K562 (cell line): Measurements from ENCODE around the gene AIFM3. TPM values are rescaled to one million over a fixed set of nuclear protein-coding genes. Genes with fewer than 3 reads are reported as not detected.

Source experiments
- BRD9 ChIP-seq: fragments of 450-650 bp; IDR thresholded peaks from 2 replicates; pipeline ENCODE4 v1.6.1; 2018; ENCODE audit warnings: low read depth; ENCODE audit not compliant: partially characterized antibody
- ETV1 ChIP-seq: fragments of 450-650 bp; conservative IDR thresholded peaks from 2 replicates; pipeline ENCODE4 v1.6.1; 2016; ENCODE audit warnings: missing genetic modification characterization, control low read depth, low read depth, missing compliant biosample characterization
- GATAD2B ChIP-seq: fragments of 450-650 bp; IDR thresholded peaks from 2 replicates; pipeline ENCODE4 v1.6.1; 2017; ENCODE audit warnings: mild to moderate bottlenecking, borderline replicate concordance
- HDAC1 ChIP-seq, 2 experiments: fragments of 450-650 bp; IDR thresholded peaks; 2 replicates each; pipeline ENCODE4 v1.6.1; 2016 to 2017; ENCODE audit warnings: inconsistent platforms in 1 of 2, mild to moderate bottlenecking in 1 of 2, moderate library complexity in 1 of 2
- HEY1 ChIP-seq: fragments of 250-450 bp; sonication (Bioruptor Pico); IDR thresholded peaks from 2 replicates; pipeline ENCODE4 v1.5.0; 2020; ENCODE audit warnings: mild to moderate bottlenecking, moderate library complexity, borderline replicate concordance
- HSF4 ChIP-seq: fragments of 250-450 bp; sonication (Bioruptor Pico); IDR thresholded peaks from 2 replicates; pipeline ENCODE4 v2.1.2; 2022; ENCODE audit warnings: mild to moderate bottlenecking, moderate library complexity, borderline replicate concordance
- ILF3 ChIP-seq: fragments of 450-650 bp; IDR thresholded peaks from 2 replicates; pipeline ENCODE4 v1.6.1; 2018; ENCODE audit warnings: antibody characterized with exemption, mild to moderate bottlenecking, moderate library complexity, borderline replicate concordance
- KLF1 ChIP-seq: fragments of 450-650 bp; IDR thresholded peaks from 2 replicates; pipeline ENCODE4 v1.6.1; 2016; ENCODE audit warnings: missing genetic modification characterization, missing compliant biosample characterization
- MTF1 ChIP-seq: fragments of 250-450 bp; sonication (Bioruptor Pico); IDR thresholded peaks from 2 replicates; pipeline ENCODE4 v1.9.0; 2021; ENCODE audit warnings: moderate library complexity, mild to moderate bottlenecking, inconsistent platforms, borderline replicate concordance
- MXI1 ChIP-seq: IDR thresholded peaks from 2 replicates; pipeline ENCODE4 v1.6.1; 2011; ENCODE audit warnings: low read depth, mild to moderate bottlenecking, improper control_type of control experiment, low read length
- PHB ChIP-seq: fragments of 250-450 bp; sonication (Bioruptor Pico); IDR thresholded peaks from 2 replicates; pipeline ENCODE4 v1.5.0; 2021
- RBBP5 ChIP-seq: fragments of 200-600 bp; sonication (generic); IDR thresholded peaks from 2 replicates; pipeline ENCODE4 v1.6.1; 2012; ENCODE audit warnings: borderline replicate concordance, mild to moderate bottlenecking, low read length, control low read depth, inconsistent platforms; ENCODE audit not compliant: insufficient read depth, poor library complexity, severe bottlenecking
- RBFOX2 ChIP-seq: fragments of 200-400 bp; formaldehyde crosslinking; IDR thresholded peaks from 2 replicates; pipeline ENCODE4 v1.6.1; 2017; ENCODE audit warnings: low read depth, mild to moderate bottlenecking, low read length, moderate library complexity
- SMARCA5 ChIP-seq: fragments of 450-650 bp; IDR thresholded peaks from 2 replicates; pipeline ENCODE4 v1.6.1; 2016
- SNRNP70 ChIP-seq: fragments of 200-400 bp; formaldehyde crosslinking; optimal IDR thresholded peaks from 2 replicates; pipeline ENCODE3; 2017; ENCODE audit warnings: low read depth, low read length
- SOX6 ChIP-seq: fragments of 450-650 bp; IDR thresholded peaks from 2 replicates; pipeline ENCODE4 v1.6.1; 2014; ENCODE audit warnings: mild to moderate bottlenecking
- SREBF2 ChIP-seq: sonication (generic); formaldehyde crosslinking; IDR thresholded peaks from 2 replicates; pipeline ENCODE4 v1.4.0; 2020; ENCODE audit warnings: mild to moderate bottlenecking, missing genetic modification reagents
- ZNF140 ChIP-seq: fragments of 250-450 bp; sonication (Bioruptor Pico); IDR thresholded peaks from 2 replicates; pipeline ENCODE4 v1.8.0; 2021; ENCODE audit warnings: moderate library complexity, mild to moderate bottlenecking, inconsistent platforms
- ZNF146 ChIP-seq: IDR thresholded peaks from one replicate; pipeline ENCODE4 v1.6.1; 2018; ENCODE audit warnings: missing compliant biosample characterization; ENCODE audit not compliant: unreplicated experiment
- ZNF212 ChIP-seq: fragments of 450-650 bp; formaldehyde crosslinking; IDR thresholded peaks from 2 replicates; pipeline ENCODE4 v1.4.0; 2020; ENCODE audit warnings: mild to moderate bottlenecking
- ZNF253 ChIP-seq: fragments of 250-450 bp; sonication (Bioruptor Pico); conservative IDR thresholded peaks from 2 replicates; pipeline ENCODE4 v1.6.1; 2021; ENCODE audit warnings: mild to moderate bottlenecking
- ZNF445 ChIP-seq: fragments of 250-450 bp; sonication (Bioruptor Pico); IDR thresholded peaks from 2 replicates; pipeline ENCODE4 v1.4.0; 2020; ENCODE audit warnings: low read depth, mild to moderate bottlenecking, moderate library complexity
- polyA plus RNA-seq, 8 experiments: library from polyadenylated mRNA; depleted of rRNA in 4 of 8; stranded (reverse) in 5 of 8; unstranded in 3 of 8; fragments of >200 nt; fragmentation: Nextera tagmentation in 2 of 8; fragmentation: Illumina TruSeq in 1 of 8; extraction: Ambion mirVana in 2 of 8; extraction: Trizol in 1 of 8; gene quantifications; 2 replicates each; pipeline versions ENCODE4 v1.2.1 to v1.2.3, GENCODE V29; 2011 to 2014; ENCODE audit warnings: inconsistent platforms in 1 of 8, missing spikeins in 1 of 8
- total RNA-seq, 7 experiments: library from RNA; depleted of rRNA in 6 of 7; stranded (reverse); fragments of >200 nt in 6 of 7; fragmentation: Illumina TruSeq in 2 of 7; extraction: Trizol in 2 of 7; gene quantifications; 2 replicates each; pipeline versions ENCODE4 v1.2.1 to v1.2.3, GENCODE V29; 2011 to 2021; ENCODE audit warnings: low replicate concordance in 1 of 7
- TF ChIP-seq, protein P1 (sequence below): fragments of 450-650 bp; formaldehyde crosslinking; IDR thresholded peaks from 2 replicates; pipeline ENCODE4 v1.4.0; 2020; ENCODE audit warnings: mild to moderate bottlenecking, moderate library complexity
- TF ChIP-seq, protein P2 (sequence below): fragments of 200-800 bp; sonication (Bioruptor generic); IDR thresholded peaks from 2 replicates; pipeline ENCODE4 v1.6.1; 2017; ENCODE audit warnings: missing genetic modification characterization, missing compliant biosample characterization
- TF ChIP-seq, protein P3 (sequence below): sonication (generic); formaldehyde crosslinking; IDR thresholded peaks from 2 replicates; pipeline ENCODE4 v1.4.0; 2020; ENCODE audit warnings: mild to moderate bottlenecking, missing genetic modification reagents

Gene AIFM3
- total and polyA plus RNA-seq, 9 of the 15 experiments (the other 6 are each of a cell fraction or from before 2014, with no cell fraction given), result 0.03 to 0.20 (median 0.07) TPM; not detected in 1

DNA sequence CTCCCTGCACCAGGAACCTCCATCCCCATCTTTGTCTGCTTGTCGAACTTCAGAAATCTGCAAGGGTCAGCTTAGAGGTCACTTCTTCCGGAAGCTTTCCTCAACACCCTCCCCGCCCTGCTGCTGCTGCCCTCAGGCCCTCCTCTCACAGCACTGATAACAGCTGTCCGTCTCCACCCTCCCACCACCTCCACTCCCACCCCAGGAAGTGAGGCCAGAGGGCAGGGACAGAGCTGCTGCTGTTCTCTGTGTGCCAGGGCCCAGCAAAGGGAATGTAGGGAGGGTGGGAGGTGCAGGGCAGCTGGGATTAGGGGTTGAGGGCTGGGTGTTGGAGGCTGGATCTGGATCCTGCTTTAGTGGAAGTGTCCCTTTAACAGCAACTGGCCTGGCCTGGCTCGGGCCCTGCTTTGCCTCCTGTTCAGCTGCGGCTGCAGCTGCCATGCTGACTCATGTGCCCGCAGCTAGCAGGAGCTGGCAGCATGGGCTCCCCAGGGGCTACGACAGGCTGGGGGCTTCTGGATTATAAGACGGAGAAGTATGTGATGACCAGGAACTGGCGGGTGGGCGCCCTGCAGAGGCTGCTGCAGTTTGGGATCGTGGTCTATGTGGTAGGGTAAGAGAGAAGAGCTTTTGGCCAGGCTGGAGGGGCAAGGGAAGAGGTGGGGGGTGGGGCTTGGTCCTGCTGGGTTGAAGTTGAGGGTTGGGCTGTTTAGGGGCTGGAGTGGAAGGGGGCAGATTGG, 47.8 kb downstream of the AIFM3 start, which contains the start of gene P2RX6 (continued):
- peak; percentile 82 for TF ChIP-seq RBFOX2
- no peak for TF ChIP-seq SREBF2
- TF ChIP-seq PHB (CRISPR knock-in tag), result peak; percentile 90
- TF ChIP-seq, protein P1, sequence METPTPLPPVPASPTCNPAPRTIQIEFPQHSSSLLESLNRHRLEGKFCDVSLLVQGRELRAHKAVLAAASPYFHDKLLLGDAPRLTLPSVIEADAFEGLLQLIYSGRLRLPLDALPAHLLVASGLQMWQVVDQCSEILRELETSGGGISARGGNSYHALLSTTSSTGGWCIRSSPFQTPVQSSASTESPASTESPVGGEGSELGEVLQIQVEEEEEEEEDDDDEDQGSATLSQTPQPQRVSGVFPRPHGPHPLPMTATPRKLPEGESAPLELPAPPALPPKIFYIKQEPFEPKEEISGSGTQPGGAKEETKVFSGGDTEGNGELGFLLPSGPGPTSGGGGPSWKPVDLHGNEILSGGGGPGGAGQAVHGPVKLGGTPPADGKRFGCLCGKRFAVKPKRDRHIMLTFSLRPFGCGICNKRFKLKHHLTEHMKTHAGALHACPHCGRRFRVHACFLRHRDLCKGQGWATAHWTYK, result peak; percentile 77; the same call in 1 of the 2 replicates
- TF ChIP-seq SOX6, result no peak
- no peak for TF ChIP-seq BRD9
- TF ChIP-seq, protein P2, sequence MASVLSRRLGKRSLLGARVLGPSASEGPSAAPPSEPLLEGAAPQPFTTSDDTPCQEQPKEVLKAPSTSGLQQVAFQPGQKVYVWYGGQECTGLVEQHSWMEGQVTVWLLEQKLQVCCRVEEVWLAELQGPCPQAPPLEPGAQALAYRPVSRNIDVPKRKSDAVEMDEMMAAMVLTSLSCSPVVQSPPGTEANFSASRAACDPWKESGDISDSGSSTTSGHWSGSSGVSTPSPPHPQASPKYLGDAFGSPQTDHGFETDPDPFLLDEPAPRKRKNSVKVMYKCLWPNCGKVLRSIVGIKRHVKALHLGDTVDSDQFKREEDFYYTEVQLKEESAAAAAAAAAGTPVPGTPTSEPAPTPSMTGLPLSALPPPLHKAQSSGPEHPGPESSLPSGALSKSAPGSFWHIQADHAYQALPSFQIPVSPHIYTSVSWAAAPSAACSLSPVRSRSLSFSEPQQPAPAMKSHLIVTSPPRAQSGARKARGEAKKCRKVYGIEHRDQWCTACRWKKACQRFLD (CRISPR knock-in tag), result no peak
- no peak for TF ChIP-seq ILF3
- TF ChIP-seq KLF1, result peak; percentile 96
- TF ChIP-seq ZNF212, result no peak; the same call in 1 of the 2 replicates
- TF ChIP-seq HDAC1 (IDR thresholded peaks at IDR 0.05), result no peak
- TF ChIP-seq SMARCA5, result no peak
- TF ChIP-seq ZNF140 (CRISPR knock-in tag), result no peak
- TF ChIP-seq ZNF445, result no peak; the same call in 1 of the 2 replicates
- TF ChIP-seq RBBP5, result no peak
- TF ChIP-seq GATAD2B, result no peak
- peak; percentile 90 for TF ChIP-seq SNRNP70
- TF ChIP-seq ZNF253 (CRISPR knock-in tag), result no peak
- peak; percentile 99 for TF ChIP-seq ETV1 (tag)
- 0 out of 2 replicates have a peak, but pooled peaks have one; percentile 5 for TF ChIP-seq HEY1 (CRISPR knock-in tag)
- TF ChIP-seq HSF4 (CRISPR knock-in tag), result no peak
- TF ChIP-seq ZNF146 (CRISPR knock-in tag), result no peak
- TF ChIP-seq MTF1 (CRISPR knock-in tag), result no peak
- TF ChIP-seq, protein P3, sequence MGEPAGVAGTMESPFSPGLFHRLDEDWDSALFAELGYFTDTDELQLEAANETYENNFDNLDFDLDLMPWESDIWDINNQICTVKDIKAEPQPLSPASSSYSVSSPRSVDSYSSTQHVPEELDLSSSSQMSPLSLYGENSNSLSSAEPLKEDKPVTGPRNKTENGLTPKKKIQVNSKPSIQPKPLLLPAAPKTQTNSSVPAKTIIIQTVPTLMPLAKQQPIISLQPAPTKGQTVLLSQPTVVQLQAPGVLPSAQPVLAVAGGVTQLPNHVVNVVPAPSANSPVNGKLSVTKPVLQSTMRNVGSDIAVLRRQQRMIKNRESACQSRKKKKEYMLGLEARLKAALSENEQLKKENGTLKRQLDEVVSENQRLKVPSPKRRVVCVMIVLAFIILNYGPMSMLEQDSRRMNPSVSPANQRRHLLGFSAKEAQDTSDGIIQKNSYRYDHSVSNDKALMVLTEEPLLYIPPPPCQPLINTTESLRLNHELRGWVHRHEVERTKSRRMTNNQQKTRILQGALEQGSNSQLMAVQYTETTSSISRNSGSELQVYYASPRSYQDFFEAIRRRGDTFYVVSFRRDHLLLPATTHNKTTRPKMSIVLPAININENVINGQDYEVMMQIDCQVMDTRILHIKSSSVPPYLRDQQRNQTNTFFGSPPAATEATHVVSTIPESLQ (CRISPR knock-in tag), result no peak
- TF ChIP-seq MXI1, result peak; percentile 52; the same call in 1 of the 2 replicates
